HEK293 (cell line): ENCODE measurements around the gene CDK2.

Experiments used
- CTCF ChIA-PET: fragments of 350-600 bp; formaldehyde crosslinking; extraction: SDS; loops from one replicate; lab custom pipeline; 2021; ENCODE audit warnings: antibody characterized with exemption; lab: Yijun Ruan, JAX
- POLR2A ChIA-PET: fragments of 300-600 bp; formaldehyde crosslinking; extraction: SDS; loops from one replicate; lab custom pipeline; 2020; ENCODE audit warnings: antibody characterized with exemption, inconsistent platforms; lab: Yijun Ruan, JAX
- H3K27ac ChIP-seq: fragments of 200-500 bp; sonication (Bioruptor generic); 2 replicates; pipeline ENCODE4 v1.5.1; 2014; ENCODE audit warnings: low read depth, low read length, control low read depth, inconsistent platforms; ENCODE audit errors: extremely low read depth
- H3K36me3 ChIP-seq, 2 experiments: fragments of 200-500 bp in 1 of 2; sonication (Bioruptor generic) in 1 of 2; 1 replicate in 1 of 2; 2 replicates in 1 of 2; pipeline ENCODE4 v1.5.1; 2014 to 2017; ENCODE audit warnings: inconsistent platforms in 2 of 2, low read length in 2 of 2; ENCODE audit not compliant: control insufficient read depth in 2 of 2, insufficient read depth in 1 of 2
- H3K4me1 ChIP-seq: fragments of 200-500 bp; sonication (Bioruptor generic); 2 replicates; pipeline ENCODE4 v1.5.1; 2014; ENCODE audit warnings: mild to moderate bottlenecking, low read length, inconsistent platforms; ENCODE audit not compliant: control insufficient read depth, insufficient read depth
- H3K4me3 ChIP-seq: 2 replicates; pipeline ENCODE4 v1.5.1; 2011; ENCODE audit warnings: low read depth, mild to moderate bottlenecking, control low read depth, low read length, moderate library complexity
- H3K9me3 ChIP-seq: fragments of 200-500 bp; sonication (Bioruptor generic); 2 replicates; pipeline ENCODE4 v1.5.1; 2014; ENCODE audit warnings: low read depth, low read length, inconsistent platforms; ENCODE audit not compliant: control insufficient read depth, insufficient read depth
- BCL11B ChIP-seq: fragments of 450-650 bp; formaldehyde crosslinking; IDR thresholded peaks from 2 replicates; pipeline ENCODE4 v1.5.1; 2016; ENCODE audit warnings: low read depth, missing biosample characterization, missing genetic modification characterization
- PRDM1 ChIP-seq: fragments of 450-650 bp; formaldehyde crosslinking; IDR thresholded peaks from 2 replicates; pipeline ENCODE4; 2016; ENCODE audit warnings: missing biosample characterization, missing genetic modification characterization
- SCRT1 ChIP-seq: fragments of 450-650 bp; formaldehyde crosslinking; IDR thresholded peaks from 2 replicates; pipeline ENCODE4 v1.5.1; 2016; ENCODE audit warnings: missing biosample characterization, missing genetic modification characterization, borderline replicate concordance
- SCRT2 ChIP-seq: fragments of 450-650 bp; formaldehyde crosslinking; IDR thresholded peaks from 2 replicates; pipeline ENCODE4 v1.5.1; 2016; ENCODE audit warnings: missing biosample characterization, missing genetic modification characterization
- SETDB1 ChIP-seq: IDR thresholded peaks from one replicate; pipeline ENCODE4 v1.6.1; 2017; ENCODE audit warnings: mild to moderate bottlenecking, low read length, moderate library complexity, mixed read lengths; ENCODE audit not compliant: insufficient read length
- ZNF155 ChIP-seq: fragments of 450-650 bp; formaldehyde crosslinking; IDR thresholded peaks from 2 replicates; pipeline ENCODE4 v1.5.1; 2016; ENCODE audit warnings: missing biosample characterization, missing genetic modification characterization
- ZNF16 ChIP-seq: fragments of 450-650 bp; formaldehyde crosslinking; IDR thresholded peaks from 2 replicates; pipeline ENCODE4 v1.5.1; 2016; ENCODE audit warnings: low read depth, missing biosample characterization, missing genetic modification characterization
- ZNF184 ChIP-seq: fragments of 450-650 bp; IDR thresholded peaks from 2 replicates; pipeline ENCODE4 v1.5.1; 2018; ENCODE audit warnings: missing biosample characterization, mild to moderate bottlenecking, missing genetic modification characterization
- ZNF366 ChIP-seq: fragments of 450-650 bp; formaldehyde crosslinking; conservative IDR thresholded peaks from 2 replicates; pipeline ENCODE4 v1.5.1; 2016; ENCODE audit warnings: missing biosample characterization, missing genetic modification characterization
- ZNF664 ChIP-seq: fragments of 450-650 bp; formaldehyde crosslinking; IDR thresholded peaks from 2 replicates; pipeline ENCODE4 v1.5.1; 2016; ENCODE audit warnings: missing biosample characterization, missing genetic modification characterization
- ZNF837 ChIP-seq: fragments of 450-650 bp; formaldehyde crosslinking; IDR thresholded peaks from 2 replicates; pipeline ENCODE4 v1.5.1; 2016; ENCODE audit warnings: missing biosample characterization, missing genetic modification characterization
- TF ChIP-seq, protein P1 (sequence below): fragments of 450-650 bp; formaldehyde crosslinking; IDR thresholded peaks from 2 replicates; pipeline ENCODE4 v1.5.1; 2016; ENCODE audit warnings: missing biosample characterization, missing genetic modification characterization
- TF ChIP-seq, protein P2 (sequence below): fragments of 450-650 bp; formaldehyde crosslinking; IDR thresholded peaks from 2 replicates; pipeline ENCODE4 v1.5.1; 2016; ENCODE audit warnings: missing biosample characterization, missing genetic modification characterization
- TF ChIP-seq, protein P3 (sequence below): fragments of 450-650 bp; formaldehyde crosslinking; IDR thresholded peaks from 2 replicates; pipeline ENCODE4 v1.5.1; 2016; ENCODE audit warnings: missing biosample characterization, missing genetic modification characterization, borderline replicate concordance

Gene CDK2

DNA sequence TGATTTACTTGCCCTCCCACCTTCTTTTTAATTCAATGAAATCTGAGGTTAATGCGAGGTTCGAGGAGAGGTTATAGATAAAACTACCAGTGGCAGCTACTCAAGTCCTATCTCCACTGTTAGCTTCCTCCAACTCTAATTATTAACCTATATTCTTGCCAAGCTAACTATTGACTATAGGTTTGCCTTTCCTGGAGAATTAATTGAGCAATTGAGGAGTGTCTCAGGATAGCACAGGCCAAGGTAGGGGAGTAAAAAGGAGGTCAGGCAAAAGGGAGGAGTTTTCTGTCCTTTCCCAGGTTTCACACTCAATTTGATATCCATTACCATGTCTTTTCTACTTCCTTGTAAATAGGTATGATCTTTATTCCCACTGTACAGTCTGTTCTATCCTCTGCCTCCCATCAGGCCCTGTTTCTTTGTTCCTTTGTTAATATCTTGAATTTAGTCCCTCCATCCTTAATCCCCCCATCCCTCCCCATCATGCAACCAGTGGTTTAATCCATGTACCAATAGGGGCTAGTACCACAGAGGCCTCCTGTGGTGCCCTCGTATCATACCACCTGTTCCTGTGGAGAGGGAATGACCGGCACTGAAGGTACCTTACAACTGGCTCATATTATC is 26.7 kb downstream of the CDK2 start:
- H3K4me3 ChIP-seq, result no peak overlapping the region
- H3K4me1 ChIP-seq, result no peaks in the 10 kb centered on the region; the same call in 1 of the 2 replicates
- peaks cover 45 to 69% of the 10 kb centered on the region in 2 experiments for H3K36me3 ChIP-seq
- POLR2A ChIA-PET, result interaction anchor here (0.9 to 1.0 kb wide), 2 partner anchors 9 to 19 kb away, joined by 3 to 4 read pairs; partner anchors contain the start of gene RAB5B
- no peaks in the 10 kb centered on the region for H3K9me3 ChIP-seq
- TF ChIP-seq SCRT1 (tag by site-specific recombination) (0 out of 2 replicates have a peak, but pooled peaks have one; percentile 15), ZNF837 (tag by site-specific recombination) (no peak), PRDM1 (tag by site-specific recombination) (no peak), SCRT2 (tag by site-specific recombination) (peak; percentile 56; the same call in 1 of the 2 replicates), SETDB1 (no peak), ZNF664 (tag by site-specific recombination) (no peak), ZNF155 (no peak), ZNF366 (tag by site-specific recombination) (peak; percentile 43)
- TF ChIP-seq, protein P1, sequence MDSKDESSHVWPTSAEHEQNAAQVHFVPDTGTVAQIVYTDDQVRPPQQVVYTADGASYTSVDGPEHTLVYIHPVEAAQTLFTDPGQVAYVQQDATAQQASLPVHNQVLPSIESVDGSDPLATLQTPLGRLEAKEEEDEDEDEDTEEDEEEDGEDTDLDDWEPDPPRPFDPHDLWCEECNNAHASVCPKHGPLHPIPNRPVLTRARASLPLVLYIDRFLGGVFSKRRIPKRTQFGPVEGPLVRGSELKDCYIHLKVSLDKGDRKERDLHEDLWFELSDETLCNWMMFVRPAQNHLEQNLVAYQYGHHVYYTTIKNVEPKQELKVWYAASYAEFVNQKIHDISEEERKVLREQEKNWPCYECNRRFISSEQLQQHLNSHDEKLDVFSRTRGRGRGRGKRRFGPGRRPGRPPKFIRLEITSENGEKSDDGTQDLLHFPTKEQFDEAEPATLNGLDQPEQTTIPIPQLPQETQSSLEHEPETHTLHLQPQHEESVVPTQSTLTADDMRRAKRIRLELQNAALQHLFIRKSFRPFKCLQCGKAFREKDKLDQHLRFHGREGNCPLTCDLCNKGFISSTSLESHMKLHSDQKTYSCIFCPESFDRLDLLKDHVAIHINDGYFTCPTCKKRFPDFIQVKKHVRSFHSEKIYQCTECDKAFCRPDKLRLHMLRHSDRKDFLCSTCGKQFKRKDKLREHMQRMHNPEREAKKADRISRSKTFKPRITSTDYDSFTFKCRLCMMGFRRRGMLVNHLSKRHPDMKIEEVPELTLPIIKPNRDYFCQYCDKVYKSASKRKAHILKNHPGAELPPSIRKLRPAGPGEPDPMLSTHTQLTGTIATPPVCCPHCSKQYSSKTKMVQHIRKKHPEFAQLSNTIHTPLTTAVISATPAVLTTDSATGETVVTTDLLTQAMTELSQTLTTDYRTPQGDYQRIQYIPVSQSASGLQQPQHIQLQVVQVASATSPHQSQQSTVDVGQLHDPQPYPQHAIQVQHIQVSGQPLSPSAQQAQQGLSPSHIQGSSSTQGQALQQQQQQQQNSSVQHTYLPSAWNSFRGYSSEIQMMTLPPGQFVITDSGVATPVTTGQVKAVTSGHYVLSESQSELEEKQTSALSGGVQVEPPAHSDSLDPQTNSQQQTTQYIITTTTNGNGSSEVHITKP (tag by site-specific recombination), result peak; percentile 91
- TF ChIP-seq, protein P2, sequence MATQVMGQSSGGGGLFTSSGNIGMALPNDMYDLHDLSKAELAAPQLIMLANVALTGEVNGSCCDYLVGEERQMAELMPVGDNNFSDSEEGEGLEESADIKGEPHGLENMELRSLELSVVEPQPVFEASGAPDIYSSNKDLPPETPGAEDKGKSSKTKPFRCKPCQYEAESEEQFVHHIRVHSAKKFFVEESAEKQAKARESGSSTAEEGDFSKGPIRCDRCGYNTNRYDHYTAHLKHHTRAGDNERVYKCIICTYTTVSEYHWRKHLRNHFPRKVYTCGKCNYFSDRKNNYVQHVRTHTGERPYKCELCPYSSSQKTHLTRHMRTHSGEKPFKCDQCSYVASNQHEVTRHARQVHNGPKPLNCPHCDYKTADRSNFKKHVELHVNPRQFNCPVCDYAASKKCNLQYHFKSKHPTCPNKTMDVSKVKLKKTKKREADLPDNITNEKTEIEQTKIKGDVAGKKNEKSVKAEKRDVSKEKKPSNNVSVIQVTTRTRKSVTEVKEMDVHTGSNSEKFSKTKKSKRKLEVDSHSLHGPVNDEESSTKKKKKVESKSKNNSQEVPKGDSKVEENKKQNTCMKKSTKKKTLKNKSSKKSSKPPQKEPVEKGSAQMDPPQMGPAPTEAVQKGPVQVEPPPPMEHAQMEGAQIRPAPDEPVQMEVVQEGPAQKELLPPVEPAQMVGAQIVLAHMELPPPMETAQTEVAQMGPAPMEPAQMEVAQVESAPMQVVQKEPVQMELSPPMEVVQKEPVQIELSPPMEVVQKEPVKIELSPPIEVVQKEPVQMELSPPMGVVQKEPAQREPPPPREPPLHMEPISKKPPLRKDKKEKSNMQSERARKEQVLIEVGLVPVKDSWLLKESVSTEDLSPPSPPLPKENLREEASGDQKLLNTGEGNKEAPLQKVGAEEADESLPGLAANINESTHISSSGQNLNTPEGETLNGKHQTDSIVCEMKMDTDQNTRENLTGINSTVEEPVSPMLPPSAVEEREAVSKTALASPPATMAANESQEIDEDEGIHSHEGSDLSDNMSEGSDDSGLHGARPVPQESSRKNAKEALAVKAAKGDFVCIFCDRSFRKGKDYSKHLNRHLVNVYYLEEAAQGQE (tag by site-specific recombination), result no peak
- TF ChIP-seq, all 188 proteins: peak for 4
- H3K27ac ChIP-seq, result no peak overlapping the region
- CTCF ChIA-PET, result interaction anchor here (0.7 to 2.4 kb wide), 4 partner anchors 20 to 128 kb away, joined by 3 to 11 read pairs (median 4); partner anchors contain the start of gene RAB5B

DNA sequence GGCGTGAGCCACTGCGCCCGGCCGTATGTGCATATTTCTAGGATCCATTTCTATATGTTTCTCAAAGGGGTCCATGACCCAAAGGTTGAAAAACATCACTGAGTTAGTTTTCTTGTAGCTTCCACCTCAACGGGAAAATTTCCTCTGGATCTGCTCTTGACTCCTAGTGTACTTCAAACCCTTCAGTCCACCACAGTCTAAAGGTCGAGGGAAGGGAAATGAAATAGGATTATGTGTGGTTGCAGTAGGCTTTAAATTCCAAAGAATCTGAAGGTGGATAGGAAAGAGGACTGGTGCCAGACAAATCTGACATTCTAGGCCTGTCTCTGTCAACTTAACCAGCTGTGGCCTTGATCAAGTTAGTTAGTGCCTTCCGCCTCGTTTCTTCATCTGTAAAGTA is 28.7 kb downstream of the CDK2 start:
- POLR2A ChIA-PET, result interaction anchor here (0.8 to 3.3 kb wide), 13 partner anchors 9 to 257 kb away, joined by 3 to 48 read pairs (median 4); partner anchors contain the start of genes DNAJC14 and RAB5B
- TF ChIP-seq ZNF16 (no peak), BCL11B (tag by site-specific recombination) (no peak), ZNF184 (no peak)
- TF ChIP-seq, protein P3, sequence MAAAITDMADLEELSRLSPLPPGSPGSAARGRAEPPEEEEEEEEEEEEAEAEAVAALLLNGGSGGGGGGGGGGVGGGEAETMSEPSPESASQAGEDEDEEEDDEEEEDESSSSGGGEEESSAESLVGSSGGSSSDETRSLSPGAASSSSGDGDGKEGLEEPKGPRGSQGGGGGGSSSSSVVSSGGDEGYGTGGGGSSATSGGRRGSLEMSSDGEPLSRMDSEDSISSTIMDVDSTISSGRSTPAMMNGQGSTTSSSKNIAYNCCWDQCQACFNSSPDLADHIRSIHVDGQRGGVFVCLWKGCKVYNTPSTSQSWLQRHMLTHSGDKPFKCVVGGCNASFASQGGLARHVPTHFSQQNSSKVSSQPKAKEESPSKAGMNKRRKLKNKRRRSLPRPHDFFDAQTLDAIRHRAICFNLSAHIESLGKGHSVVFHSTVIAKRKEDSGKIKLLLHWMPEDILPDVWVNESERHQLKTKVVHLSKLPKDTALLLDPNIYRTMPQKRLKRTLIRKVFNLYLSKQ, result no peak
- Histone ChIP-seq H3K4me1 (no peaks in the 10 kb centered on the region; the same call in 1 of the 2 replicates), H3K4me3 (no peak overlapping the region), H3K9me3 (no peaks in the 10 kb centered on the region), H3K27ac (no peak overlapping the region), H3K36me3 (peaks cover 29 to 50% of the 10 kb centered on the region in 2 experiments)
- CTCF ChIA-PET, result interaction anchor here (0.5 to 4.8 kb wide), 34 partner anchors 9 to 1670 kb away, joined by 3 to 46 read pairs (median 6); partner anchors contain the start of genes RAB5B, RPL41 and ZC3H10
